Measurements from ENCODE around the gene ZNF569.
"Not testable (repeated sequence)": the region's sequence is repeated elsewhere in the genome, so short reads cannot be mapped to it uniquely, and the experiment has no call there.

ZNF569 gene

GRCh38 chr19:37466798-37467607, at the start of gene ZNF569:
TSS of gene ZNF569 (minus strand) at chr19:37467444. CDS start at chr19:37444921, 22,523 bp downstream.
- peak; percentile 85 for DNase-seq (ENCODE audit: low spot score)

GRCh38 chr19:37513397-37513796, 46.2 kb upstream of the ZNF569 start:
- DNase-seq (ENCODE audit: low spot score): no peak

GRCh38 chr19:37511821-37512220, 44.6 kb upstream of the ZNF569 start:
- DNase-seq (ENCODE audit: low spot score): no peak

- DNase-seq (ENCODE audit: low spot score): no peak
These were observed 43.9 kb upstream of the ZNF569 start for GRCh38 chr19:37511186-37511585.

GRCh38 chr19:37507167-37507464, 39.9 kb upstream of the ZNF569 start:
- no peak for DNase-seq (ENCODE audit: low spot score)

- peak; percentile 86 for DNase-seq (ENCODE audit: low spot score)
These were observed 39.3 kb upstream of the ZNF569 start, which contains the start of gene ZNF793 for GRCh38 chr19:37506387-37507166. TSS of gene ZNF793 (plus strand) at chr19:37506939. CDS start at chr19:37523440, 16,501 bp downstream.

GRCh38 chr19:37505958-37506386, 38.7 kb upstream of the ZNF569 start:
- DNase-seq (ENCODE audit: low spot score): peak; percentile 71

GRCh38 chr19:37492213-37492612, 25.0 kb upstream of the ZNF569 start:
- no peak for DNase-seq (ENCODE audit: low spot score)

GRCh38 chr19:37484406-37485168, 17.3 kb upstream of the ZNF569 start:
- no peak for DNase-seq (ENCODE audit: low spot score)

- DNase-seq (ENCODE audit: low spot score): no peak
These were observed 4.9 kb upstream of the ZNF569 start for GRCh38 chr19:37472165-37472564.

GRCh38 chr19:37470216-37470615, 3.0 kb upstream of the ZNF569 start:
- DNase-seq (ENCODE audit: low spot score): no peak

- peak; percentile 91 for DNase-seq (ENCODE audit: low spot score)
These were observed 1.9 kb upstream of the ZNF569 start, which contains the start of gene ZNF570 for GRCh38 chr19:37468961-37469777. TSS of gene ZNF570 (plus strand) at chr19:37469356. CDS start at chr19:37470355, 999 bp downstream.

GRCh38 chr19:37467608-37468090, 405 bp upstream of the ZNF569 start:
- no peak for DNase-seq (ENCODE audit: low spot score)

- DNase-seq (ENCODE audit: low spot score): no peak
These were observed 907 bp downstream of the ZNF569 start for GRCh38 chr19:37466277-37466797.

- no peak for DNase-seq (ENCODE audit: low spot score)
These were observed 14.6 kb downstream of the ZNF569 start for GRCh38 chr19:37452500-37453245.

GRCh38 chr19:37413313-37414084, 53.7 kb downstream of the ZNF569 start:
- DNase-seq (ENCODE audit: low spot score): no peak

- DNase-seq (ENCODE audit: low spot score): no peak
These were observed 54.5 kb downstream of the ZNF569 start for GRCh38 chr19:37412700-37413099.

GRCh38 chr19:37406140-37406846, 61.0 kb downstream of the ZNF569 start:
- not testable (repeated sequence) for DNase-seq (ENCODE audit: low spot score)

- DNase-seq (ENCODE audit: low spot score): no peak
These were observed 63.8 kb downstream of the ZNF569 start for GRCh38 chr19:37403403-37403802.

Data from D341Med (cell line).